Activated naive CD4-positive, alpha-beta T cell treated with anti-CD3 and anti-CD28 coated beads, Interleukin-2, amount 10 ng/mL, durations not matched to agents 7 days and 5 days (primary cell): ENCODE measurements around the gene GDF9.
A peak's percentile ranks its signal among the peaks of the same experiment; 100 is the strongest.

Source experiments
- CTCF ChIA-PET: fragments of 350-600 bp; sonication (Branson Sonifier 250); formaldehyde crosslinking; loops from one replicate; lab custom pipeline; 2021; ENCODE audit warnings: antibody characterized with exemption; lab: Charles Lee
- DNase-seq: peaks from one replicate; pipeline ENCODE4 v3.0.0-alpha.2; 2020
- H3K27ac Mint-ChIP-seq: one replicate; pipeline ENCODE4 v1.8.0; 2021; ENCODE audit warnings: mild to moderate bottlenecking, moderate library complexity, mixed read lengths
- H3K27me3 Mint-ChIP-seq: one replicate; pipeline ENCODE4 v1.8.0; 2021; ENCODE audit warnings: mild to moderate bottlenecking, mixed read lengths
- H3K36me3 Mint-ChIP-seq: one replicate; pipeline ENCODE4 v1.8.0; 2021; ENCODE audit warnings: mixed read lengths
- H3K4me1 Mint-ChIP-seq: one replicate; pipeline ENCODE4 v1.8.0; 2021; ENCODE audit warnings: mixed read lengths
- H3K4me3 Mint-ChIP-seq: one replicate; pipeline ENCODE4 v1.8.0; 2021; ENCODE audit warnings: mild to moderate bottlenecking, moderate library complexity, mixed read lengths
- H3K9me3 Mint-ChIP-seq: one replicate; pipeline ENCODE4 v1.8.0; 2021; ENCODE audit warnings: mixed read lengths

GDF9 gene

GRCh38 chr5:132826424-132827082 lies 39.7 kb downstream of the GDF9 start:
- peaks cover 98% of the 10 kb centered on the region for H3K27me3 Mint-ChIP-seq
- CTCF ChIA-PET, result interaction anchor here (0.8 to 1.8 kb wide), 3 partner anchors 10 to 57 kb away, joined by 3 to 6 read pairs (median 3); no protein-coding TSS in a partner anchor
- peaks cover 18% of the 10 kb centered on the region for H3K4me1 Mint-ChIP-seq
- no peaks in the 10 kb centered on the region for H3K36me3 Mint-ChIP-seq
- no peaks in the 10 kb centered on the region for H3K9me3 Mint-ChIP-seq
- no peak for DNase-seq
- peak overlapping the region; percentile 33 for H3K4me3 Mint-ChIP-seq
- no peak overlapping the region for H3K27ac Mint-ChIP-seq

DNA sequence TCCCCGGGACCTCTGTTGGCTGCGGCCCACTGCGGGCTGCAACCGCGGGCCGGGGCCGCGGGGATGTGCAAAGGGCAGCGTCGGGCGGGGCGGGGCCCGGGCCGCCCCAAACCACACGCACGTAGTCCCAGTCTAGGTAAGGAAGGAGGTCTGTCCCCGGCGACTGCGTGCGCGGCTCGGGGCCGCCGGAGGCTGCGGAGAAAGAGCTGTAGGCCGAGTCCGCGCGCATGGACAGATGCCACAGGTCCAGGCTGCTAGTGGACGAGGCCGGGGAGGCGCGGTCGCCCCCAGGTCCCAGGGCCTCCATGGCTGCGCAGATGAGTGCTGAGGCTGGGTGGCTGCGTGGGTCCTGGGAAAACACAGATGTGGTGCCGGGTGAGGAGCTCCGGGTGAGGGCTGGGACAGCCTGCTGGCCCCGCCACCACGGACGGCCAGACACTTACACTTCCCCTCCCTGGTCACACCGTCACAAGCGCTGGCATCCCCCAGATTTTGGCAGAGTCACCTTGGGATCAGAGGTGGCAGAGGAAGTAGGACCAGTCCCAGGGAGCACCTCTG lies 40.4 kb downstream of the GDF9 start:
- Mint-ChIP-seq H3K4me3 (peak overlapping the region; percentile 33), H3K27me3 (peaks cover 95% of the 10 kb centered on the region), H3K36me3 (no peaks in the 10 kb centered on the region), H3K4me1 (peaks cover 14% of the 10 kb centered on the region), H3K27ac (no peak overlapping the region), H3K9me3 (no peaks in the 10 kb centered on the region)
- CTCF ChIA-PET, result interaction anchor here (0.8 to 1.8 kb wide), 4 partner anchors 9 to 299 kb away, joined by 3 to 6 read pairs (median 4); no protein-coding TSS in a partner anchor
- DNase-seq, result peak; percentile 53

DNA sequence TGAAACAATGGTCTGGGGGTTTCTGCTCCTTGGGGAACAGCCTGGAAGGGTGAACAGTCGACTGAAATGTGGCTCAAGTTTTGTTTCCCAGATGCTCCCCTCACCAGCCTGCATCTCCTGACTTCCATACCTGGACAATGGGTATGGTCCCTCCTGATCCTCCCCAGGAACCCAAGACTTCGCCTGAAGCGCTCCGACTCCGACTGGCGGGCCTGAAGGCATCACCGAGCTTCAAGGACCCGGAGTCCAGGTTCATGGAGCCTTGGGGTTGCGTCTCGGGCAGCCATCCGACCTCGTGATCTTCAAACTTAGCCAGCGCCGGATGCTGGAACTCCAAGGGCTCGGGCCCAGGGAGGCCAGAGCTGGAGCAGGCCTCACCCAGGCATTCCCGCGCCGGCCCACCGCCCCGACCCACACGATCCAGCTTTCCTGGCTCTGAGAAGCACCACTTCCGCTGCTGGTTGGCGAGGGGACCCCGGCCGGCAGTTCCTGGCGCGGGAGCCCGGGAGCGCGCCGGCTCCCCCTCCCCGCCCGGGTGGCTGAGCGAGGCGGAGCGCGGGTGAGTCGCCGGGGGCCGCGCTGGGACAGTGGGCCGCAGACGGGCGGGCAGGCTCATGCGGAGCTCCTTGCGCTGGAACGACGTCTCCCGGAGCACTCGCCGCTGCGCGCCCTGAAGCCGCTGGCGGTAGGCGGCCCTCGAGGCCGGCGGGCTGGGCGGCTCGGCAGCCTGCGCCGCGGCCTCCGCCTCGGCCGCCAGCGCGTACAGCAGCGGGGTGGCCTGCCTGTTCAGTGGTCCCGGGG lies 41.0 kb downstream of the GDF9 start:
- Mint-ChIP-seq H3K4me1 (peaks cover 16% of the 10 kb centered on the region), H3K36me3 (no peaks in the 10 kb centered on the region), H3K4me3 (peak overlapping the region; percentile 26), H3K9me3 (no peaks in the 10 kb centered on the region), H3K27me3 (peaks cover 94% of the 10 kb centered on the region), H3K27ac (no peak overlapping the region)
- CTCF ChIA-PET, result interaction anchor here (0.7 to 1.8 kb wide), 4 partner anchors 8 to 299 kb away, joined by 3 to 6 read pairs (median 4); no protein-coding TSS in a partner anchor
- peak; percentile 32 for DNase-seq

DNA sequence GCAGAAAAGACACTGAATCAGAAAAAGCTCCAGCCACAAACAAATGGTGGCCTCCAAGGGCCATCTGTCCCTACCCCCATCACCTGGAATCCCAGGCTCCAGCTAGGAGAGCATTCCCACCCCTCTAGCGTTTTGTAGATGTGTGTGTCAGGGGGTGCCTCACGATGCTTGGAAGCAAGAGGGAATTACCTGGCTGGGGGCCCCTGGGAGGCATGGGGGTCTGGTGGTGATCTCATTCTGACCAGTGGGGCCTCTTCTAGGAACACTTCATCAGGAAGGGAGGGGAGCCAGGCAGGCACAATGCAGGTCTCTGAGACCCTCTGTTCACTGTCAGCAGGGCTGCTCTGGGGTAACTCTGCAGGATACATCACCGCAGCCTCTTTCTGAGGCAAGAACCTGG lies 41.8 kb downstream of the GDF9 start:
- no peaks in the 10 kb centered on the region for H3K9me3 Mint-ChIP-seq
- peaks cover 18% of the 10 kb centered on the region for H3K4me1 Mint-ChIP-seq
- H3K36me3 Mint-ChIP-seq, result no peaks in the 10 kb centered on the region
- H3K27me3 Mint-ChIP-seq, result peaks cover 94% of the 10 kb centered on the region
- DNase-seq, result no peak
- H3K27ac Mint-ChIP-seq, result peak overlapping the region; percentile 19
- CTCF ChIA-PET, result interaction anchor here (0.7 to 1.1 kb wide), 2 partner anchors 10 to 298 kb away, joined by 3 to 4 read pairs; no protein-coding TSS in a partner anchor
- H3K4me3 Mint-ChIP-seq, result peak overlapping the region; percentile 26

DNA sequence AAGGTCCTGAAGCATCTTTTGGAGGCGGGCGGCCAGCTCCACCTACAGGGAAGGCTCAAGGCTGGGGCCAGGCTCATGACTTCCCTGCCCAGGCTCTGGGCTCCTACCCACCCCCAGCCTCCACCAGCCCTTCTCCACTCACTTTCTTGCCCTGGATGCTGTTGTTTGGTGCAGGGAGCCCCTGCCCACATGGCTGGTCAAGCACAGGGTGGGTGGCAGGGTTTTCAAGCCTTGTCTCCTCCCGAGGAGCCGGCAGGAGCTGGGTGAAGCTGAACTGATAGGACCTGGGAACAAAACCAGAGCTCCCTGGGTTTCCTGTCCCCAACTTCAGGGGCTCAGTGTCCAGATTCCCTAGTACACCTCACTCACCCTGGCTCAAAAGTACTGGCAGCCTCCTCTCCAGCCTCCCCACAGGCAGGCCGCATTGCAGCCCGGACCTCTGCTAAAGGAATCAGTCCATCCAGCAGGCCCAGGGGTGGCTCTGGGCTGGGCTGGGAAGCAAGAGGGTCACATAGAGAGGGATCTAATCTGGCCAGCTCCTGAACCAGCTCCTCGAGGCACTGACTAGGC lies 42.7 kb downstream of the GDF9 start:
- peaks cover 94% of the 10 kb centered on the region for H3K27me3 Mint-ChIP-seq
- no peaks in the 10 kb centered on the region for H3K36me3 Mint-ChIP-seq
- CTCF ChIA-PET, result interaction anchor here (1.2 to 2.0 kb wide), 3 partner anchors 76 to 437 kb away, joined by 5 to 8 read pairs (median 5); partner anchors contain the start of gene CCNI2
- H3K27ac Mint-ChIP-seq, result no peak overlapping the region
- H3K4me1 Mint-ChIP-seq, result peaks cover 17% of the 10 kb centered on the region
- DNase-seq, result no peak
- H3K9me3 Mint-ChIP-seq, result no peaks in the 10 kb centered on the region
- H3K4me3 Mint-ChIP-seq, result no peak overlapping the region

DNA sequence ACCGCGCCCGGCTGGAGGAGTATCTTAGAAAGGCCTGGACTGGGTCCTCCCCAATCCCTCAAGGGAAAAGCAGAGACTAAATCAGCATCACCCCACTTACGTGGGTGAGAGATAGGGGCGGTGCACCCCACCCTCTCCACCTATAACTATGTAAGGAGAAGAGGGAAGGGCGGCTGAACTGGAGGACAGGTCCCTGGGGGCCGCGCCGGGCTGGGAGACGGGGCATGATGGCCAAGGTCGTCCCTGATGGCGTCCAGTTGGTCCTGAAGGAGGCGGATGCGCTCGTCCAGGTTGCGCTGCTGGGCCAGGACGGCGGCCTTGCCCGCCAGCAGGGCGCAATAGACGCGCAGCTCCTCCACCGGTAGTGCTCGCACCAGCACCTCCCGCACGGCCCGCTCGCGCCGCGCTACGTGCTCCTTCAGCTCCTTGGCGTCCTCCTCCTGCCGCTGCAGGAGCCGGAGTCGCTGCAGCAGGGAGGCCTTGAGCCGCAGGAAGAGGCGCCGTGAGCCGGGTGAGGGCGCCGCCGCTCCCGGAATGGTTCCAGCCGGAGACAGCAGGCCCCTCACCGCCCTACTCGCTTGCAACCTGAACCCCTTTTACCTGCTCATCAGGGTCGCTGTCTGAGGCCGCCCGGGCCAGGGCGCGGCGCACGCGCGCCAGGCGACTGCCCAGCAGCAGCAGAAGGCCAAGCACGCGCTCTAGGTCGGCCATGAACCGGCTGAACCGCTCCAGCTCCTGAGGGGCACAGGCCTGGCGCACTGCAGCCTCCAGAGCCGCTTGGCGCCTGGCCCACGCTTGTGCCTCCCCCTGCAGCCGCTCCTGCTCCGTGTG lies 43.4 kb downstream of the GDF9 start:
- DNase-seq, result peak; percentile 32
- Mint-ChIP-seq H3K4me3 (no peak overlapping the region), H3K4me1 (peaks cover 17% of the 10 kb centered on the region), H3K27ac (no peak overlapping the region), H3K9me3 (no peaks in the 10 kb centered on the region), H3K27me3 (peaks cover 94% of the 10 kb centered on the region), H3K36me3 (no peaks in the 10 kb centered on the region)
- CTCF ChIA-PET, result interaction anchor here (1.2 to 6.2 kb wide), 5 partner anchors 32 to 436 kb away, joined by 3 to 37 read pairs (median 5); partner anchors contain the start of gene CCNI2

DNA sequence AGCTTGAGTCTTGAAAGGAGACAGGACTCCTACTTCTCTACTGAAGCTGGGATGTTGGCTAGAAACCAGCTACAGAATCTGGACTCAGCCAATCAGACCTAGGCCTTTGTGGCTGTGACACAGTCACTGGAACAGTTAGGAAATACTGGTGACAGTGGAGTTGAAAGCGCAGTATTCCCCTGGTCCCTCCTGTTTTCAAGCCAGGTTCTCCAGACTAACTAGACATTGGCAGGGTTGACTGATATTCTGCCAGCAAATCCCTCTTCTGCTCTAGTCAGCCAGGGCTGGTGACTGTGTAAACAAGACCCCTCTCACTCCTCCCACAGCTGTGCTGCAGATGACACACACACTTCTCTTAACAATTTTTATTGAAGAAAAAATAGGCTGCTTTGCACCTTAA lies 44.5 kb downstream of the GDF9 start:
- H3K4me3 Mint-ChIP-seq, result no peak overlapping the region
- CTCF ChIA-PET, result interaction anchor here (0.7 to 6.2 kb wide), 10 partner anchors 8 to 438 kb away, joined by 3 to 47 read pairs (median 6); no protein-coding TSS in a partner anchor
- H3K27ac Mint-ChIP-seq, result peak overlapping the region; percentile 15
- H3K27me3 Mint-ChIP-seq, result peaks cover 85% of the 10 kb centered on the region
- no peaks in the 10 kb centered on the region for H3K9me3 Mint-ChIP-seq
- no peak for DNase-seq
- no peaks in the 10 kb centered on the region for H3K36me3 Mint-ChIP-seq
- H3K4me1 Mint-ChIP-seq, result peaks cover 17% of the 10 kb centered on the region

- no peak overlapping the region for H3K4me3 Mint-ChIP-seq
- no peak for DNase-seq
- H3K27me3 Mint-ChIP-seq, result peaks cover 80% of the 10 kb centered on the region
- H3K36me3 Mint-ChIP-seq, result no peaks in the 10 kb centered on the region
- peaks cover 17% of the 10 kb centered on the region for H3K4me1 Mint-ChIP-seq
- no peaks in the 10 kb centered on the region for H3K9me3 Mint-ChIP-seq
- H3K27ac Mint-ChIP-seq, result no peak overlapping the region
- CTCF ChIA-PET, result interaction anchor here (0.7 to 6.2 kb wide), 14 partner anchors 7 to 437 kb away, joined by 3 to 47 read pairs (median 7); no protein-coding TSS in a partner anchor
These were observed 44.9 kb downstream of the GDF9 start for GRCh38 chr5:132821350-132821749.

GRCh38 chr5:132820162-132820754 lies 46.0 kb downstream of the GDF9 start:
- CTCF ChIA-PET, result interaction anchor here (0.6 to 6.2 kb wide), 40 partner anchors 8 to 452 kb away, joined by 3 to 47 read pairs (median 4); partner anchors contain the start of genes CCNI2 and KIF3A
- Mint-ChIP-seq H3K36me3 (no peaks in the 10 kb centered on the region), H3K27ac (no peak overlapping the region), H3K27me3 (peaks cover 75% of the 10 kb centered on the region), H3K4me1 (peaks cover 17% of the 10 kb centered on the region), H3K4me3 (peak overlapping the region; percentile 40), H3K9me3 (no peaks in the 10 kb centered on the region)
- DNase-seq, result peak; percentile 93

DNA sequence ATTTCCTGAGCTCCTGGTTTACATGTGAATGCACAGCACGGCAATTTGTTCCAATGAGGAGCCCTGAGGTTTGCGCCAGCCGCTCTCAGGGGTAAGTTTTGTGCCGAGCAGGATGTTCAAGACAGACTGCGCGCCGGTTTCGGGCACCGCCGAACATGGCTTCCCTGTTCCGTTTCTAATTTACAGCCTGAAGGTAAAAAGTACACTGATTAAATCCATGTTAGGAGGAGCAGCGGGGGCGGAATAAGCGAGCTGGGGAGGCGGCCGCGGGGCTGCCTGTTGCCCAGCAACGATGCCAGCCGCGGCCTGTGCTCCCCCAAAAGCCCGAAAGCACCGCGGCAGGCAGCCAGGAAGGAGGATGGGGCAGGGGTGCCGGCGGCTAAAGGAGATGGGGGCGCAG lies 46.8 kb downstream of the GDF9 start:
- CTCF ChIA-PET, result interaction anchor here (0.7 to 6.2 kb wide), 34 partner anchors 9 to 452 kb away, joined by 3 to 47 read pairs (median 4); partner anchors contain the start of genes CCNI2 and KIF3A
- Mint-ChIP-seq H3K27me3 (peaks cover 75% of the 10 kb centered on the region), H3K9me3 (no peaks in the 10 kb centered on the region), H3K27ac (no peak overlapping the region), H3K4me3 (peak overlapping the region; percentile 47), H3K36me3 (no peaks in the 10 kb centered on the region), H3K4me1 (peaks cover 18% of the 10 kb centered on the region)
- DNase-seq, result peak; percentile 27

- CTCF ChIA-PET, result interaction anchor here (1.0 to 6.2 kb wide), 6 partner anchors 9 to 579 kb away, joined by 3 to 47 read pairs (median 6); partner anchors contain the start of gene CCNI2
- DNase-seq, result no peak
- H3K9me3 Mint-ChIP-seq, result no peaks in the 10 kb centered on the region
- no peak overlapping the region for H3K4me3 Mint-ChIP-seq
- peaks cover 71% of the 10 kb centered on the region for H3K27me3 Mint-ChIP-seq
- H3K4me1 Mint-ChIP-seq, result peaks cover 21% of the 10 kb centered on the region
- no peak overlapping the region for H3K27ac Mint-ChIP-seq
- H3K36me3 Mint-ChIP-seq, result no peaks in the 10 kb centered on the region
These were observed 49.3 kb downstream of the GDF9 start for GRCh38 chr5:132817011-132817410.

GRCh38 chr5:132816554-132816953 lies 49.7 kb downstream of the GDF9 start:
- Mint-ChIP-seq H3K4me3 (no peak overlapping the region), H3K36me3 (no peaks in the 10 kb centered on the region), H3K9me3 (no peaks in the 10 kb centered on the region), H3K4me1 (peaks cover 21% of the 10 kb centered on the region), H3K27me3 (peaks cover 71% of the 10 kb centered on the region), H3K27ac (no peak overlapping the region)
- CTCF ChIA-PET, result interaction anchor here (1.0 to 5.4 kb wide), 4 partner anchors 8 to 289 kb away, joined by 3 to 47 read pairs (median 6); partner anchors contain the start of gene CCNI2
- no peak for DNase-seq
